Measurements from ENCODE around the gene VWDE.

- TF ChIP-seq CTCF (IDR thresholded peaks at IDR 0.05; ENCODE audit: extremely low read depth in 1 of 2, insufficient read depth in 1 of 2, low read depth in 1 of 2, low read length in 2 of 2): no peak
- no peak for TF ChIP-seq EZH2 (IDR thresholded peaks at IDR 0.05; ENCODE audit: borderline replicate concordance, low read depth, low read length, severe bottlenecking)
Observed at GRCh38 chr7:12418452-12418851, 14.8 kb upstream of the VWDE start.
